ENCODE results near the gene KLLN.
"Not testable (repeated sequence)": the region's sequence is repeated elsewhere in the genome, so short reads cannot be mapped to it uniquely, and the experiment has no call there.

KLLN gene

DNA sequence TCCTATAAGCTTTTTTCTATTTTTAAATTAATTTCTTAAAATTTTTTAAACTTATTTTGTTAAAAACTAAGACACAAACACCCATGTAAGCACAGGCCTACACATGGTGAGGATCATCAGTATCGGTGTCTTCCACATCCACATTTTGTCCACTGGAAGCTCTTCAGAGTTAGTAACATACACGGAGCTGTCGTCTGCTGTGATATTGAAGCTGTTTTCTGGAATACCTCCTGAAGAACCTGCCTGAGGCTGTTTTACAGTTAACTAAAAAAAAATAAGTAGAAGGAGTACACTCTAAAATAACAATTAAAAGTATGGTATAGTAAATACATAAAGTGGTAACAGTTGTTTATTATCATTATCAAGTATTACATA, 17.7 kb downstream of the KLLN start:
- Histone ChIP-seq H2AFZ (ENCODE audit: low read depth, low read length) (no peak overlapping the region), H3K4me3 (ENCODE audit: low read length) (no peak overlapping the region), H3K36me3 (ENCODE audit: insufficient read depth, low read length) (no peaks in the 10 kb centered on the region)

DNA sequence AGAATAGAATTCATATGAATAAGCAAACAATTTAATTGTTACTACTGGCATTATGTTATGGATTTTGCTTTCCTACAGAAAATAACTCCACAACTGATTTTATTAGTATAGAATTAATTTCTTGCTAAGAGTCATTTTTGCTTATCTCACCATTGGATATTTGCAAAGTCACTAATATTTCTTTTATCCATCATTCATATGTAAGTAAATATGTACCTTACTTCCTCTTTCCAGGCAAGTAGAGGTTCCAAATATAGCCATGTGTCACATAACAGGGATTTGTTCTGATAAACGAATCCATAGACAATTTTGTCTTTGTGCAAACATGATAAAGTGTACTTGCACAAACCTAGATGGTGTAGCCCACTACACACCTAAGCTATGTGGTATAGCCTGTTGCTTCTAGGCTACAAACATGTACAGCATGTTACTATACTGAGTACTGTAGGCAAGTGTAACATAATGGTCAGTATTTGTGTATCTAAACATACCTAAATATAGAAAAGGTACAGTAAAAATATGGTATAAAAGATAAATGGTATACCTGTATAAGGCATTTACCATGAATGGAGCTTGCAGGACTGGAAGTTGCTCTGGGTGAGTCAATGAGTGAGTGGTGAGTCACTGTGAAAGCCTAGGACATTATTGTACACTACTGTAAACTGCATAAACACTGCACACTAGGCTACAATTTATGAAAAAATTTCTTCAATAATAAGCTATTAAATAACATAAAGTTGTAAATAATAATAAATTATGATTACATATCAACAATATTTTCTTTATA, 18.3 kb downstream of the KLLN start:
- Histone ChIP-seq H3K9me3 (ENCODE audit: low read length) (no peaks in the 10 kb centered on the region), H3K27me3 (ENCODE audit: insufficient read depth, low read length) (no peaks in the 10 kb centered on the region), H3K4me1 (ENCODE audit: insufficient read depth, low read length) (no peaks in the 10 kb centered on the region), H3K36me3 (ENCODE audit: insufficient read depth, low read length) (no peaks in the 10 kb centered on the region), H3K4me3 (ENCODE audit: low read length) (no peak overlapping the region), H2AFZ (ENCODE audit: low read depth, low read length) (no peak overlapping the region)

More for the DNA sequence above, 17.7 kb downstream of the KLLN start:
- Histone ChIP-seq H3K27me3 (ENCODE audit: insufficient read depth, low read length) (no peaks in the 10 kb centered on the region), H3K4me1 (ENCODE audit: insufficient read depth, low read length) (peaks cover 3% of the 10 kb centered on the region), H3K9me3 (ENCODE audit: low read length) (no peaks in the 10 kb centered on the region)

DNA sequence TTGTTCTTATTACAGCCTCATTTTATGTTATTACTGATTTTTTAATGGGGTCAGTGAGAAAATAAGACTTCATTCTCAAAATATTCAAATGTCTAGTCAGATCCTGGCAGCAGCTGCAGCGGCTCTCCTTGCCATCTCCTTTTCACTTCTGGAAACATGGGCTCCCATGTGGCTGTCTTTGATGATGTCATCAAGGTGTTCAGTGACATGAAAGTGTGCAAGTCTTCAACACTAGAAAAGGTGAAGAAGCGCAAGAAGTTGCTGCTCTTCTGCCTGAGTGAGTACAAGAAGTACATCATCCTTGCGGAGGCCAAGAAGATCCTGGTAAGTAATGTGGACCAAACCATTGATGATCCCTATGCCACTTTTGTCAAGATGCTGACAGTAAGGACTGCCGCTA, 19.6 kb downstream of the KLLN start:
- no peaks in the 10 kb centered on the region for H3K9me3 ChIP-seq (ENCODE audit: low read length)
- H3K36me3 ChIP-seq (ENCODE audit: insufficient read depth, low read length) = no peaks in the 10 kb centered on the region
- no peaks in the 10 kb centered on the region for H3K4me1 ChIP-seq (ENCODE audit: insufficient read depth, low read length)
- H3K27me3 ChIP-seq (ENCODE audit: insufficient read depth, low read length) = no peaks in the 10 kb centered on the region
- no peak overlapping the region for H3K4me3 ChIP-seq (ENCODE audit: low read length)
- no peak overlapping the region for H2AFZ ChIP-seq (ENCODE audit: low read depth, low read length)

DNA sequence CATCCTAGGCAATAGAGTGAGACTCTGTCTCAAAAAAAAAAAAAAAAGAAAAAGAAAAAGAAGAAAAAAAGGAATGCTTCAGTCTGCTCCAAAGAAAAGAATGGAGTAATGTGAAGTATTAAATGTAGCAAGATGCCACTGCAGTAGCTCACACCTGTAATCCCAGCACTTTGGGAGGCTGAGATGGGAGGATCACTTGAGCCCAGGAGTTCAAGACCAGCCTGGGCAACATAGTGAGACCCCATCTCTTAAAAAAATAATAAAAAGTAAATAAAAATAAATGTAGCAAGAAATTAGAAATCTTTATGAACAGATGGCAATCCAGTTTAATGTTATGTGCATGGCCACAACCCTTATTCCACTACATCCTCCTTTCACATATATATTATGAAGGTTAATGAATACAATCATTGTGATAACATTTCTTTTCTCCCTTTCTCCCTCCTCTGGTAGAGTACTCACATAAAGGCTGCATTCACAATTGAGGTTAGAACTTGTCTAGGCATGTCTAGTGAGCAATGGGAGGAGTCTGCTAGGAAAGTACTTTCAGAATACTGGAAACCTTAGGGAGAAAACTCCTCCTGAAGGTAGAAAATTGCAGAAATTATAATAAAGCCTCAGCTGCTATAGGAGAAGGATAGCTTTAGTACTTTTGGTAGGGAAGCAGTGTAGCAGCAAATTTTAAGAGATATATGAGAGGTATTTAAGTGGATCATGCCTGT, 20.4 kb downstream of the KLLN start:
- no peak overlapping the region for H2AFZ ChIP-seq (ENCODE audit: low read depth, low read length)
- no peaks in the 10 kb centered on the region for H3K9me3 ChIP-seq (ENCODE audit: low read length)
- H3K4me3 ChIP-seq (ENCODE audit: low read length) = no peak overlapping the region
- H3K36me3 ChIP-seq (ENCODE audit: insufficient read depth, low read length) = no peaks in the 10 kb centered on the region
- H3K4me1 ChIP-seq (ENCODE audit: insufficient read depth, low read length) = no peaks in the 10 kb centered on the region
- no peaks in the 10 kb centered on the region for H3K27me3 ChIP-seq (ENCODE audit: insufficient read depth, low read length)

DNA sequence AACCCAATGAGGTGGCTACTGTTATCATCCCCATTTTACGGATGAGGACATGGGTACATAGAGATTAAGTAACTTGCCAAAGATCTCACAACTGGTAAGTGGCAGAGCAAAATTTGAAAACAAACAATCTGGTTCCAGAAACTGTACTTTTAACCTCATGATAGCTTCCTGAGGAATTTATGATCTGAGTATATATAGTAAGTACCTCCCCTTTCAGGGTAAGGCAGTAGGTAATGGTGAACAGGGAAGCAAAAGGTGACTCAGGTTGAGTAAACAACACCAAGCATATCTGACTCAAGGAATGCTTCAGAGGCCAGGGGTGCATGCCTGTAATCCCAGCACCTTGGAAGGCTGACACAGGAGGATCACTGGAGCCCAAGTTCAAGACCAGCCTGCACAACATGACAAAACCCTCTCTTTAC, 21.1 kb downstream of the KLLN start:
- H2AFZ ChIP-seq (ENCODE audit: low read depth, low read length) = no peak overlapping the region
- no peaks in the 10 kb centered on the region for H3K27me3 ChIP-seq (ENCODE audit: insufficient read depth, low read length)
- H3K4me1 ChIP-seq (ENCODE audit: insufficient read depth, low read length) = no peaks in the 10 kb centered on the region
- no peak overlapping the region for H3K4me3 ChIP-seq (ENCODE audit: low read length)
- no peaks in the 10 kb centered on the region for H3K9me3 ChIP-seq (ENCODE audit: low read length)
- H3K36me3 ChIP-seq (ENCODE audit: insufficient read depth, low read length) = no peaks in the 10 kb centered on the region

DNA sequence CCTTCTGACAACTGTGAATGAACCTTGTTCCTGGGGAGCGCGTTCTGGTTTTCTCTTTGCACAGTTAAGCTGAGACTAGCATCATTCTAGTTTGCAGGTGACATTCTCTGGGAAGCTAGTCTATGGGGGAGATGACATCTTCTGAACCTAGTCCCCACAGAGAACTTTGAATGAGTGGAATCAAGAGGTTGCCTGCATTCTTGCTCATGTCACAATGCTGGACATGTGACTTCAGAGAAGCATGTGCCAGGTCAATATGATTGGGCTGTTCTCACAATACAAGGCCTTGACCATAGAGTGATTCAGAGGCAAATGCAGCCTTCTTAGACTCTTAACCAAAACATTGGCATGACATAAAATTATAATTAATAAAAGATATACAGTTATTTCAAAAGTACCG, 22.1 kb downstream of the KLLN start:
- Histone ChIP-seq H3K27me3 (ENCODE audit: insufficient read depth, low read length) (no peaks in the 10 kb centered on the region), H3K4me1 (ENCODE audit: insufficient read depth, low read length) (no peaks in the 10 kb centered on the region), H3K9me3 (ENCODE audit: low read length) (no peaks in the 10 kb centered on the region), H3K36me3 (ENCODE audit: insufficient read depth, low read length) (no peaks in the 10 kb centered on the region), H3K4me3 (ENCODE audit: low read length) (no peak overlapping the region), H2AFZ (ENCODE audit: low read depth, low read length) (no peak overlapping the region)

DNA sequence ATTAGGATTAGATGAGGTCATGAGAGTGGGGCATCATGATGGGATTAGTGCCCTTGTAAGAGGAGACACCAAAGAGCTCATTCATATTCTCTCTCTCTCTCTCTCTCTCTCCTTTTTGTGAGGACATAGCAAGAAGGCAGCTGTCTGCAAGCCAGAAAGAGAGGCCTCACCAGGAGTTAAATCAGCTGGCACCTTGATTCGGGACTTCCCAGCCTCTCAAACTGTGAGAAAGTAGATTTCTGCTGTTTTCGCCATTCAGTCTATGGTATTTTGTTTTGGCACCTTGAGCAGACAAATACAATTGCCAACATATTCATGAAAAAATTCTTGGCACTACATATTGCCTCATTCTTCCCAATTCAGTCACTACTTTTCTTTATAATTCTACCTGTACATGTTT, 24.7 kb downstream of the KLLN start:
- no peaks in the 10 kb centered on the region for H3K4me1 ChIP-seq (ENCODE audit: insufficient read depth, low read length)
- no peaks in the 10 kb centered on the region for H3K36me3 ChIP-seq (ENCODE audit: insufficient read depth, low read length)
- no peaks in the 10 kb centered on the region for H3K27me3 ChIP-seq (ENCODE audit: insufficient read depth, low read length)
- no peak overlapping the region for H3K4me3 ChIP-seq (ENCODE audit: low read length)
- no peak overlapping the region for H2AFZ ChIP-seq (ENCODE audit: low read depth, low read length)
- H3K9me3 ChIP-seq (ENCODE audit: low read length) = no peaks in the 10 kb centered on the region

DNA sequence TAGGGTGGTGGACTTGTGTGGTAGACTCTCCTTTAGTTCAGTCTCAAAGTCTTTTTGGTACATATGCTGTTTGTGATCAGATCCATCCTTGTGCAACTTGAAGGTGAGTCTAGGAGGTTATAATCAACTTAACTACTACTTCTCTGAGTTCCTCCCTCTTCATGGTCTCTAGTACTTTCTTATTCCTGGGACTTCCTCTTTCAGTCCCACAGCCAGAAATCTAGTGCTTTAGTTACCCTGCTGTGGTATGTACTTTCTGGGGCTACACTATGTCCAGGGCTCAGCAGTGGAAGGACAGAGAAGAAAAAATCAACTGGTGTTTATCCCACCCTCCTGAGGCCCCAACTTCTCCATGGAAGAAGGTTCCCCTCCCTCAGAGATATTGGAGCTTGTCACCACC, 25.9 kb downstream of the KLLN start:
- H3K4me1 ChIP-seq (ENCODE audit: insufficient read depth, low read length) = no peaks in the 10 kb centered on the region
- H3K36me3 ChIP-seq (ENCODE audit: insufficient read depth, low read length) = no peaks in the 10 kb centered on the region
- H3K27me3 ChIP-seq (ENCODE audit: insufficient read depth, low read length) = no peaks in the 10 kb centered on the region
- H3K9me3 ChIP-seq (ENCODE audit: low read length) = no peaks in the 10 kb centered on the region
- H2AFZ ChIP-seq (ENCODE audit: low read depth, low read length) = no peak overlapping the region
- H3K4me3 ChIP-seq (ENCODE audit: low read length) = no peak overlapping the region

DNA sequence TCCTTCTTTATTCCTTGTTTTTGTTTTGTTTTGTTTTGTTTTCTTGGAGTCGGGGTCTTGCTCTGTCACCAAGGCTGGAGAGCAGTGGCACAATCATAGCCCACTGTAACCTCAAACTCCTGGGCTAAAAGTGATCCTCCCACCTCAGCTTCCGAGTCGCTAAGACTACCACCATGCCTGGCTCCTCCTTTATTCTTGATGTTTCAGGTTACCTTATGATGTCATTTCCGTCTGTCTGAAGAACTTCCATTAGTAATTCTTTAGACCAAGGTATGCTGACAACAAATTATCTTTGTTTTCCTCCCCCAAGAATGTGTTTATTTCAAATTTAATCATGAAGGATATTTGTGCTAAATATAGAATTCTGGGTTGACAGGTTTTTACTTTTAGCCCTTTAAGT, 27.2 kb downstream of the KLLN start:
- no peaks in the 10 kb centered on the region for H3K4me1 ChIP-seq (ENCODE audit: insufficient read depth, low read length)
- no peaks in the 10 kb centered on the region for H3K36me3 ChIP-seq (ENCODE audit: insufficient read depth, low read length)
- no peak overlapping the region for H3K4me3 ChIP-seq (ENCODE audit: low read length)
- H3K9me3 ChIP-seq (ENCODE audit: low read length) = no peaks in the 10 kb centered on the region
- no peak overlapping the region for H2AFZ ChIP-seq (ENCODE audit: low read depth, low read length)
- H3K27me3 ChIP-seq (ENCODE audit: insufficient read depth, low read length) = no peaks in the 10 kb centered on the region

DNA sequence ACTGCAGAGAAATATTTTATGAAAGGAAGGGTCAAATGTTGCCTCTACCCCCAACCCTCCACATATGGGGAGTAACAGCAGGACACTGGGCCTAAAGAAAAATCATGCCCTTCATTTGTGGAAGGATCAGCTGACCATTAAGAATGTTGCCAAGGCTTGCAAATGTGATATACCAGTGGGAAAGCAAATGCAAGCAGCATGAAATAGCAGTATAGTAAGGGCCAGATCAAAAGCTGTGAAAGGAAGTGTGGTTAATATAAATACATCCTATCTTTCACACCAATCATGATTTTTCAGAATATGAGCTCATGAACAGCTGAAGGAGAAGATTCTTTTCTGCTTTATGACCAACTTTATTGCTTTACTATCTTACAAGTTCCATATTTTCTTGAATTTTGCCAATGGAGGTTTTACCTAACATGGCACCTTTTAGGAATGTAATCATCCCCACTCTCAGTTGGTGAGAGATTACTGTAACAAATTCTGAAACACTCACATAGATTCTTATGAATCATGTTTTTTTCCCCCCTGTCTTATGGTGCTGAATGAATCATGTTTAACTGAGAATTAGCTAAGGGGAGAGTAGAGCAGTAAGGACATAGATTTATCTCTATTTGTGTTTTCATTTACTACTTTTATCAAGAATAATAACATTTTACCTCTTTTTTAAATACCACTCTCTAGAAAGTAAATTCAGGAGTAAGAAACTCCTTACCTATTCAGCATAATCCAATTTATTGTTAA, 33.2 kb downstream of the KLLN start:
- H3K36me3 ChIP-seq (ENCODE audit: insufficient read depth, low read length) = no peaks in the 10 kb centered on the region
- no peak overlapping the region for H2AFZ ChIP-seq (ENCODE audit: low read depth, low read length)
- H3K4me1 ChIP-seq (ENCODE audit: insufficient read depth, low read length) = no peaks in the 10 kb centered on the region

DNA sequence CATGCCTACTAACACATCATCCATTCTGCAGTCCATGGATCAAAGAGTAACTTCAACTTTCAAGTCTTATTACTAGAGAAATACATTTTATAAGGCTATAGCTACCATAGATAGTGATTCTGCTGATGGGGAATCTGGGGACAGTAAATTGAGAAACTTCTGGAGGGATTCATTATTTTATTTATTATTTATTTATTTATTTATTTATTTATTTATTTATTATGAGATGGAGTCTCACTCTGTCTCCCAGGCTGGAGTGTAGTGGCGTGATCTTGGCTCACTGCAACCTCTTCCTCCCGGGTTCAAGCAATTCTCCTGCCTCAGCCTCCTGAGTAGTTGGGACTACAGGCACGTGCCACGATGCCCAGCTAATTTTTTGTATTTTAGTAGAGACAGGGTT, 34.3 kb downstream of the KLLN start:
- not testable (repeated sequence) for H3K4me1 ChIP-seq (ENCODE audit: insufficient read depth, low read length); H3K36me3 ChIP-seq (ENCODE audit: insufficient read depth, low read length); H2AFZ ChIP-seq (ENCODE audit: low read depth, low read length); H3K9me3 ChIP-seq (ENCODE audit: low read length); H3K27me3 ChIP-seq (ENCODE audit: insufficient read depth, low read length); H3K4me3 ChIP-seq (ENCODE audit: low read length)

More for the DNA sequence above, 33.2 kb downstream of the KLLN start:
- peaks cover 1% of the 10 kb centered on the region for H3K9me3 ChIP-seq (ENCODE audit: low read length)
- no peak overlapping the region for H3K4me3 ChIP-seq (ENCODE audit: low read length)
- H3K27me3 ChIP-seq (ENCODE audit: insufficient read depth, low read length) = no peaks in the 10 kb centered on the region

DNA sequence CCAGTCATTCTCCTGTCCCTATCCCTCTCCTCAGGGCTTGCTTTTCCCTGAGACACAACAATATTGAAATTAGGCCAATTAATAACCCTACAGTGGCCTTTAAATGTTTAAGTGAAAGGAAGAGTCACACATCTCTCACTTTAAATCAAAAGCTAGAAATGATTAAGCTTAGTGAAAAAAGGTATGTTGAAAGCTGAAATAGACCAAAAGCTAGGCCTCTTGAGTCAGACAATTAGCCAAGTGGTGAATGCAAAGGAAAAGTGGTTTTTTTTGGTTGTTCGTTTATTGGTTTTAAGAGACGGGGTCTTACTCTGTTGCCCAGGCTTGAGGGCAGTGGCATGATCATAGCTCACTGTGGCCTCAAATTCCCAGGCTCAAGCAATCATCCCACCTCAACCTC, 35.7 kb downstream of the KLLN start:
- no peaks in the 10 kb centered on the region for H3K4me1 ChIP-seq (ENCODE audit: insufficient read depth, low read length)

DNA sequence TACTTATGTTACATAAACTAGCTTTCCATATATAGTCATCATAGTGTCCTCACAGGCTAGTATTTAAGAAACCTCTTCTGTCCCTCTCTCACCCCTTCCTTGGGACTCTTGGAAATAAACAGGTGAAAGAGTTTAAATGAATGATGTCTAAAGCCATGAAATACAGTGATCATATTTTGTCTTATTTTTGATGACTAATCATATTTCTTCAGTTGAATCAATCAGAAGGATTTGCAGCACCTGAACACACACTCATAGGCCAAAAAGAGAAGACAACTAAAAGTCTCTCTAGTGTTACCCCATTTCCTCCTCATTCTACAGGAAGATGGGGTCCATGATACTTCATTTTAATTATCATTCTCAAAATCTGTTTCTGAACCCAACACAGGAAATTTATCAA, 36.7 kb downstream of the KLLN start:
- no peaks in the 10 kb centered on the region for H3K36me3 ChIP-seq (ENCODE audit: insufficient read depth, low read length)
- H3K27me3 ChIP-seq (ENCODE audit: insufficient read depth, low read length) = no peaks in the 10 kb centered on the region
- H2AFZ ChIP-seq (ENCODE audit: low read depth, low read length) = no peak overlapping the region
- H3K4me3 ChIP-seq (ENCODE audit: low read length) = no peak overlapping the region
- no peaks in the 10 kb centered on the region for H3K4me1 ChIP-seq (ENCODE audit: insufficient read depth, low read length)
- peaks cover 1% of the 10 kb centered on the region for H3K9me3 ChIP-seq (ENCODE audit: low read length)

More for the DNA sequence above, 35.7 kb downstream of the KLLN start:
- Histone ChIP-seq H3K9me3 (ENCODE audit: low read length) (peaks cover 1% of the 10 kb centered on the region), H3K27me3 (ENCODE audit: insufficient read depth, low read length) (no peaks in the 10 kb centered on the region), H3K4me3 (ENCODE audit: low read length) (no peak overlapping the region), H3K36me3 (ENCODE audit: insufficient read depth, low read length) (no peaks in the 10 kb centered on the region), H2AFZ (ENCODE audit: low read depth, low read length) (no peak overlapping the region)
